ENCODE results near the gene PLCXD1.
A peak's percentile ranks its signal among the peaks of the same experiment; 100 is the strongest.

The PLCXD1 gene

GRCh38 chrX:331151-331824 is 50.1 kb downstream of the PLCXD1 start:
- peaks cover 12% of the 10 kb centered on the region for H3K36me3 Mint-ChIP-seq (ENCODE audit: low read depth)
- H3K9me3 Mint-ChIP-seq = no peaks in the 10 kb centered on the region

GRCh38 chrX:331825-332495 is 50.8 kb downstream of the PLCXD1 start:
- H3K9me3 Mint-ChIP-seq = no peaks in the 10 kb centered on the region
- peak overlapping the region; percentile 35 for H3K4me3 Mint-ChIP-seq
- H3K27ac Mint-ChIP-seq = no peak overlapping the region
- peaks cover 8% of the 10 kb centered on the region for H3K27me3 Mint-ChIP-seq
- peaks cover 2% of the 10 kb centered on the region for H3K4me1 Mint-ChIP-seq (ENCODE audit: low read depth)
- peaks cover 18% of the 10 kb centered on the region for H3K36me3 Mint-ChIP-seq (ENCODE audit: low read depth)
- DNase-seq = no peak

More at GRCh38 chrX:331151-331824, 50.1 kb downstream of the PLCXD1 start:
- Mint-ChIP-seq H3K27me3 (peaks cover 8% of the 10 kb centered on the region), H3K27ac (no peak overlapping the region), H3K4me3 (peak overlapping the region; percentile 35), H3K4me1 (ENCODE audit: low read depth) (peaks cover 2% of the 10 kb centered on the region)
- DNase-seq = peak; percentile 56

- Mint-ChIP-seq H3K9me3 (no peaks in the 10 kb centered on the region), H3K36me3 (ENCODE audit: low read depth) (peaks cover 22% of the 10 kb centered on the region), H3K27ac (no peak overlapping the region), H3K4me3 (no peak overlapping the region), H3K27me3 (peaks cover 8% of the 10 kb centered on the region), H3K4me1 (ENCODE audit: low read depth) (peaks cover 2% of the 10 kb centered on the region)
- DNase-seq = no peak
Measured at GRCh38 chrX:332496-332860, 51.3 kb downstream of the PLCXD1 start.

- no peak overlapping the region for H3K4me3 Mint-ChIP-seq
- H3K36me3 Mint-ChIP-seq (ENCODE audit: low read depth) = peaks cover 28% of the 10 kb centered on the region
- H3K4me1 Mint-ChIP-seq (ENCODE audit: low read depth) = peaks cover 2% of the 10 kb centered on the region
- no peak overlapping the region for H3K27ac Mint-ChIP-seq
- peaks cover 8% of the 10 kb centered on the region for H3K27me3 Mint-ChIP-seq
- no peak for DNase-seq
- H3K9me3 Mint-ChIP-seq = no peaks in the 10 kb centered on the region
Measured at GRCh38 chrX:332916-333610, 51.9 kb downstream of the PLCXD1 start.

- H3K27ac Mint-ChIP-seq = no peak overlapping the region
- peaks cover 34% of the 10 kb centered on the region for H3K36me3 Mint-ChIP-seq (ENCODE audit: low read depth)
- H3K27me3 Mint-ChIP-seq = peaks cover 8% of the 10 kb centered on the region
- H3K4me3 Mint-ChIP-seq = no peak overlapping the region
- DNase-seq = no peak
- H3K4me1 Mint-ChIP-seq (ENCODE audit: low read depth) = peaks cover 2% of the 10 kb centered on the region
- no peaks in the 10 kb centered on the region for H3K9me3 Mint-ChIP-seq
Measured at GRCh38 chrX:333611-334311, 52.6 kb downstream of the PLCXD1 start.

GRCh38 chrX:334331-334891 is 53.2 kb downstream of the PLCXD1 start:
- Mint-ChIP-seq H3K27me3 (peaks cover 8% of the 10 kb centered on the region), H3K27ac (no peak overlapping the region), H3K36me3 (ENCODE audit: low read depth) (peaks cover 36% of the 10 kb centered on the region), H3K4me1 (ENCODE audit: low read depth) (peaks cover 2% of the 10 kb centered on the region), H3K9me3 (no peaks in the 10 kb centered on the region), H3K4me3 (no peak overlapping the region)
- DNase-seq = no peak

GRCh38 chrX:334971-335757 is 54.0 kb downstream of the PLCXD1 start:
- H3K27ac Mint-ChIP-seq = no peak overlapping the region
- peaks cover 8% of the 10 kb centered on the region for H3K27me3 Mint-ChIP-seq

GRCh38 chrX:335758-336155 is 54.6 kb downstream of the PLCXD1 start:
- H3K36me3 Mint-ChIP-seq (ENCODE audit: low read depth) = peaks cover 38% of the 10 kb centered on the region
- no peak overlapping the region for H3K27ac Mint-ChIP-seq
- peaks cover 2% of the 10 kb centered on the region for H3K4me1 Mint-ChIP-seq (ENCODE audit: low read depth)
- H3K4me3 Mint-ChIP-seq = no peak overlapping the region
- DNase-seq = no peak
- H3K9me3 Mint-ChIP-seq = no peaks in the 10 kb centered on the region
- peaks cover 8% of the 10 kb centered on the region for H3K27me3 Mint-ChIP-seq

More at GRCh38 chrX:334971-335757, 54.0 kb downstream of the PLCXD1 start:
- no peaks in the 10 kb centered on the region for H3K9me3 Mint-ChIP-seq
- no peak for DNase-seq
- H3K36me3 Mint-ChIP-seq (ENCODE audit: low read depth) = peaks cover 36% of the 10 kb centered on the region
- H3K4me3 Mint-ChIP-seq = no peak overlapping the region
- peaks cover 2% of the 10 kb centered on the region for H3K4me1 Mint-ChIP-seq (ENCODE audit: low read depth)

GRCh38 chrX:336227-336626 is 55.0 kb downstream of the PLCXD1 start:
- no peak for DNase-seq
- peaks cover 40% of the 10 kb centered on the region for H3K36me3 Mint-ChIP-seq (ENCODE audit: low read depth)
- peaks cover 8% of the 10 kb centered on the region for H3K27me3 Mint-ChIP-seq
- peaks cover 2% of the 10 kb centered on the region for H3K4me1 Mint-ChIP-seq (ENCODE audit: low read depth)
- no peak overlapping the region for H3K27ac Mint-ChIP-seq
- no peaks in the 10 kb centered on the region for H3K9me3 Mint-ChIP-seq
- H3K4me3 Mint-ChIP-seq = no peak overlapping the region

GRCh38 chrX:337331-337831 is 56.2 kb downstream of the PLCXD1 start:
- H3K36me3 Mint-ChIP-seq (ENCODE audit: low read depth) = peaks cover 46% of the 10 kb centered on the region
- no peak for DNase-seq
- H3K27me3 Mint-ChIP-seq = no peaks in the 10 kb centered on the region
- no peaks in the 10 kb centered on the region for H3K4me1 Mint-ChIP-seq (ENCODE audit: low read depth)
- H3K27ac Mint-ChIP-seq = no peak overlapping the region
- H3K9me3 Mint-ChIP-seq = no peaks in the 10 kb centered on the region
- H3K4me3 Mint-ChIP-seq = no peak overlapping the region

GRCh38 chrX:338281-338835 is 57.2 kb downstream of the PLCXD1 start:
- no peaks in the 10 kb centered on the region for H3K4me1 Mint-ChIP-seq (ENCODE audit: low read depth)

GRCh38 chrX:338836-339400 is 57.7 kb downstream of the PLCXD1 start:
- Mint-ChIP-seq H3K4me1 (ENCODE audit: low read depth) (no peaks in the 10 kb centered on the region), H3K9me3 (no peaks in the 10 kb centered on the region), H3K27me3 (no peaks in the 10 kb centered on the region), H3K27ac (no peak overlapping the region), H3K36me3 (ENCODE audit: low read depth) (peaks cover 42% of the 10 kb centered on the region), H3K4me3 (no peak overlapping the region)
- no peak for DNase-seq

More at GRCh38 chrX:338281-338835, 57.2 kb downstream of the PLCXD1 start:
- Mint-ChIP-seq H3K27me3 (no peaks in the 10 kb centered on the region), H3K4me3 (no peak overlapping the region), H3K9me3 (no peaks in the 10 kb centered on the region), H3K36me3 (ENCODE audit: low read depth) (peaks cover 42% of the 10 kb centered on the region), H3K27ac (no peak overlapping the region)
- no peak for DNase-seq

- no peaks in the 10 kb centered on the region for H3K9me3 Mint-ChIP-seq
- H3K36me3 Mint-ChIP-seq (ENCODE audit: low read depth) = peaks cover 45% of the 10 kb centered on the region
- no peaks in the 10 kb centered on the region for H3K4me1 Mint-ChIP-seq (ENCODE audit: low read depth)
- no peak overlapping the region for H3K4me3 Mint-ChIP-seq
- H3K27ac Mint-ChIP-seq = no peak overlapping the region
- no peaks in the 10 kb centered on the region for H3K27me3 Mint-ChIP-seq
- DNase-seq = no peak
Measured at GRCh38 chrX:340121-340520, 58.9 kb downstream of the PLCXD1 start.

Data from activated T-cell treated with anti-CD3 and anti-CD28 coated beads, Interleukin-2, amount 50 U/mL, for 24 hours (primary cell).